G401.6 (cell line): ENCODE results near the gene APLP2.
"Not testable (repeated sequence)": the region's sequence is repeated elsewhere in the genome, so short reads cannot be mapped to it uniquely, and the experiment has no call there.

Experiments used
- FAIRE-seq: peaks from 2 replicates; lab custom pipeline; 2012; peaks lifted over from hg19 to GRCh38; lab: Jason Lieb, UNC

Gene APLP2

GRCh38 chr11:130174642-130175041, 104.9 kb downstream of the APLP2 start:
- FAIRE-seq, result no peak

GRCh38 chr11:130175898-130176297, 106.2 kb downstream of the APLP2 start:
- no peak for FAIRE-seq

- no peak for FAIRE-seq
Measured at GRCh38 chr11:130177782-130178181, 108.1 kb downstream of the APLP2 start.

GRCh38 chr11:130178441-130179339, 109.0 kb downstream of the APLP2 start:
- FAIRE-seq, result no peak

- FAIRE-seq, result no peak
Measured at GRCh38 chr11:130179396-130180306, 110.0 kb downstream of the APLP2 start.

DNA sequence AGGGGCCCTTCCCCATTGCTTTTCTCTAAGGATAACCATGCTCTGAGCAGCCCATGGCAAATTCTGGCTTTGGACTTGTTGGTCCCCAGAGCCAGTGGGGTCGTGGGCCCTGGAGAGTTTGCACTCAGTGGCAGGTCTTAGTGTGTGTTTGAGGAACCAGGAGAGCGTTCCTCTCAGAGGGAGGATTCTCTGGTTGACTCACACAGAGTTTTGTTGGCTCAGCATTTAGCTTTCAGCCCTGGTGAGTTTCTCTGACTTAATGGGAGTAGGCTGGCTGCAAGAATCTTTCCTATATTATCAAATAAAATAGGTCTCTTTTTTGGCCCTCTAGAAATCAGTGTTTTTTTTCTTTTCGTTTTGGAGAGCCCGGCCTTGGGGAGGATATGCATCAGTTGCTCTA, 110.8 kb downstream of the APLP2 start:
- no peak for FAIRE-seq

GRCh38 chr11:130180896-130181294, 111.2 kb downstream of the APLP2 start:
- FAIRE-seq, result no peak

DNA sequence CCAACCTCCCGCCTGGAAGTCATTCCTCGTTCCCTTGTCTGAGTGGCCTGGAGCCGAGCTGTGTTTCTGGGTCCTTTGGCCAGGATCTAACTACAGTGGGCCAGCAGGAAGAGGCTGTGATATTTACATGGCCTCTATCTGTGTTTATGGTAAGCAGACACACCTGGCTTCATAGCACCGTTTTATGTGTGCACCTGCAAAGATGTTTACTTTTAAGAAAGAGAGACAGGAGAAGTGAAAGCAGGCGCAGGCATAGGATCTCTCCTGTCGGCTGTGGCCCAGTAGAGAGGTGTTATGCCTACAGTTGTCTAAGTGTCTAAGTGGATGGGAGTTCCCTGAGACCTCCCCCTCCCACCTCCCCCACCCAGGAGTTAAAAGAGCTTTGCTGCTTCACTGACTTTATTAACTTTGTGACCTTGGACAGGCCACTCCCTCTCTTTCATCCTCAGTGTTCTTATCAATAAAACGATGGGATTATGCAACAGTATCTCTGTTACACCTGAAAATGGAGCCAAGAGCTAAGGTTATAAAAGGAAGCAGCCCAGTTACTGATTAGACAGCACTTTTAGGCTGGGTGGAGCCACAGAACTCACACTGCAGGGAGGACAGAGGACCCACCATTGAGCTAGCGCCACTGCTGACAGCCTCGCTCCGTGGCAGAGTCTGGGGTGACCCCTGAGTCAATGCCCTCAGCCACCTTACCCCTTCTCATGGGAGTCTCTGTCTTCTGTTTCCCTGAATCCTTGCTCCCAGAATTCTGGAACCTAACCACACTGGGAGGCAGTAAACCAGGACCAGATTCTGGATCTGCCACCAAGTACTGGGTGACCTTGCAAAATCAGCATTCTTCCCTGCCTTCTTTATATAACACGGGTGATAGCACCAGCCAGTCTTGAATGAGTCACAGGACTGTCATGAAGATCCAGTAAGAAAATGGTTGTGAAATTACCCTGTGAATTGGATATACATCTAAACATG, 111.9 kb downstream of the APLP2 start:
- no peak for FAIRE-seq

GRCh38 chr11:130183878-130184610, 114.3 kb downstream of the APLP2 start:
- no peak for FAIRE-seq

DNA sequence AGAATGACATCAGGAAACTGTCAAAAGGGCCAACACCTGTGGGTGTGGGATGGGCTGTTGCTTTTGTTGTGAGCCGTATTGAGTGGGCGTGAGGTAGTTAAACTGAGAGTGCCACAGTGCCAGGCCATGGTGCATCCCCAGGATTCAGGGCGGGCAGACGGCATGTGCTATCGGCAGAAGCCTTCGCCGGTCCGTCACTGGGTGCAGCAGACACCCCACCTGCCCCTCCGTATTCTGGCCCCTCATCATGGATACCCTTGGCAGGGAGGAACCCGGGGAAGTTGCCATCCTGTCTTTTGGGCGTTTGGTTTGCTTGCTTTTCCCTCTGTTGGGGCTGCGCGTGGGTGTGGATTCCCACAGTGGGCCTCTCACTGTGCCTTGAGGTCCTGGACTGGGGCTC, 117.4 kb downstream of the APLP2 start:
- FAIRE-seq, result no peak

DNA sequence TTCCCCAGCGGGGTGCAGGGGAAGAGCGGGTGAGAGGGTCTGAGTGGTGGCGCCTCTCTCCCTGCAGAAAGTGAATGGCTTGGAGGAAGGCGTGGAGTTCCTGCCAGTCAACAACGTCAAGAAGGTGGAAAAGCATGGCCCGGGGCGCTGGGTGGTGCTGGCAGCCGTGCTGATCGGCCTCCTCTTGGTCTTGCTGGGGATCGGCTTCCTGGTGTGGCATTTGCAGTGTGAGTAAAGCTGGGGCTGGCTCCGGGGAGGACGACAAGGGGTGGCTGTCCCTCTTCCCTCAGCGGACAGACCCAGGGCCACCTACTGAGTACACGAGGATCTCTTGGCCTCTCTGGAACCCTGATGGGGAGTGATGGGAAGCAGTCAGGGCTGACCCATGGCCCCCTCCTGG, 118.4 kb downstream of the APLP2 start:
- FAIRE-seq, result no peak

DNA sequence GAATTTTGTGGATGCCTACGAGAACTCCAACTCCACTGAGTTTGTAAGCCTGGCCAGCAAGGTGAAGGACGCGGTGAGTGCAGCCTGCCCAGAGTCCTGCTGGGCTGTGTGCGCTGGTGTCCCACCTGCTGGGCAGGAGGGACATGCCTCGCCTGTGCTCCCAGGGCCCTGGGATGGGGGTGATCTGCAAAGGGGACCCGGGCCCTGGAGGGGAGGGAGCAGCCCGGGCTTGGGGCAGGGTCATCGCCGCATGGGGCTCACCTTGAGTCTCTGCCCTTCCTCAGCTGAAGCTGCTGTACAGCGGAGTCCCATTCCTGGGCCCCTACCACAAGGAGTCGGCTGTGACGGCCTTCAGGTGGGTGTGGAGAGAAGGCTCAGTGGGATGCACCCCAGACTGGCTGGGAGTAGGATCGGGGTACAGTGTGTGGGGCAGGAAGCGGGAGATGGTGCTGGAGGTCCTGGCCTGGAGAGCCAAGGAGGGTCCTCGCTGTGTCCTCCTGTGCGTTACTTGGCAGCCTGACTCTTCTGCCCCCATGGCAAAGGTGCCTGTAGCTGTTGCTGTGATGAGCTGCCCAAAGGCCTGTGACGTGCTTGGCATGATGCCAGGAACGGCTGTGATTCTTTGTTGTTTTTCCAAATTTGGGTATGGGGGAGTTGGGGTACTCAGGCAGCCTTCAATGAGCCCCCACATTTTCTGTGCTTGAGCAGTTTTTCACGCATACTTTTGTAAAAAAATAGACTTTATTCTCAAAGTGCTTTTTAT, 119.1 kb downstream of the APLP2 start:
- no peak for FAIRE-seq

- no peak for FAIRE-seq
Measured at GRCh38 chr11:130189492-130190210, 120.0 kb downstream of the APLP2 start.

- FAIRE-seq, result no peak
Measured at GRCh38 chr11:130190371-130190881, 120.7 kb downstream of the APLP2 start.

DNA sequence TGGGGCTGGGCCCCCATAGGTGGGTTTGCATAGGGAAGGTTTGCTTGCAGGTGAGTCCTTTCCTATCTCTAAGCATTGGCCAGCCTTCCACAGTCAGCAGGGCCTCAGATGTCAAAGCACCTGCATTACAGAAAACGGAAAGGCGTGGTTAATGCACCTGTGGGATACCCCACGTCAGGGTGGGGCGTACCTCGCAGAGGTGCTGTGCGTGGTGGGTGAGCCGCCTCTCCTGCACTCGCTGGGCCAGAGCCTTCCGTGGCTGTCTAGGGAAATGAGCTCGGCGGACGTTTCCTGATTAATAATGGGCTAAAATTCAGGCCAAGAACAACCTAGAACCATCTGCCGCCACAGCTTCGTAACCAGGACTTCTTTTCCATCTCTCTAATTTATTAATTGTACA, 122.2 kb downstream of the APLP2 start:
- FAIRE-seq, result no peak

GRCh38 chr11:130192845-130193267, 123.2 kb downstream of the APLP2 start:
- FAIRE-seq, result no peak

DNA sequence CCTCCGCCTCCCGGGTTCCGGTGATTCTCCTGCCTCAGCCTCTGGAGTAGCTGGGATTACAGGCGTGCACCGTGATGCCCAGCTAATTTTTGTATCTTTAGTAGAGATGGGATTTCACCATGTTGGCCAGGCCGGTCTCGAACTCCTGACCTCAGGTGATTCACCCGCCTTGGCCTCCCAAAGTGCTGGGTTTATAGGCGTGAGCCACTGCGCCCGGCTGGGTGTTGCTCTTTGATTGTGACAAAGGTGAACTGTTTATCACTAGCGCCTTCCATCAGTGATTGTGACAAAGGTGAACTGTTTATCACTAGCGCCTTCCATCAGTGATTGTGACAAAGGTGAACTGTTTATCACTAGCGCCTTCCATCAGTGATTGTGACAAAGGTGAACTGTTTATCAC, 123.9 kb downstream of the APLP2 start:
- not testable (repeated sequence) for FAIRE-seq
